HTR-8/SVneo (cell line): ENCODE results near the gene OTP.

Experiments
- DNase-seq: peaks from one replicate; pipeline ENCODE4 v3.0.0; 2011; ENCODE audit warnings: low spot score, mixed read lengths; ENCODE audit not compliant: insufficient read length
- FAIRE-seq: peaks from 2 replicates; lab custom pipeline; 2011; peaks lifted over from hg19 to GRCh38; lab: Jason Lieb, UNC

OTP gene

DNA sequence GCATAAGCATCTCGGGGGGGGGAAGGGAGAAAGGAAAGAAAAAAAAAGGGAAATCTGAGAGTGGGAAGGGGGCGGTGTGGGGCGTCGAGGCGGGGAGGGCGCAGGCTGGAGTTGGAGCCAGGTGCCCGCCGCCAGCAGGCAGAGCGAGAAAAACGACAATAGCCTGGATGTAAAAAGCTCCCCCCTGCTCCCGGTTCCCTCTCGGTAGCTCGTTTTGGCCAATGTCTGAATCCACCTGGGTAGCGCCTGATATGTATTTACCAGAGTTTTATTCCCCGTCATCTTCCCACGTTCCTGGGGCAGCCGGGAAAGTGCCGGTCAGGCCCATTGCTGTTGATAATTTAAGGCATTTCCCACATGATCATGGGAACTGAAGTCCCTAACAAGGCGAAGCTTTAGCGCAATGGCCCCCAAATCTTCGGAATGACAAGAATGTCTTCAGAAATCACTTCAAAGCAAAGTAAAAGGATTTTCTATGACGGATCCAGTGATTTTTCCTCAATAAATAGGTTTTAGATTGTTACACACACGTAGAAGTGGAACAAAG, 3.0 kb upstream of the OTP start:
- FAIRE-seq = no peak

DNA sequence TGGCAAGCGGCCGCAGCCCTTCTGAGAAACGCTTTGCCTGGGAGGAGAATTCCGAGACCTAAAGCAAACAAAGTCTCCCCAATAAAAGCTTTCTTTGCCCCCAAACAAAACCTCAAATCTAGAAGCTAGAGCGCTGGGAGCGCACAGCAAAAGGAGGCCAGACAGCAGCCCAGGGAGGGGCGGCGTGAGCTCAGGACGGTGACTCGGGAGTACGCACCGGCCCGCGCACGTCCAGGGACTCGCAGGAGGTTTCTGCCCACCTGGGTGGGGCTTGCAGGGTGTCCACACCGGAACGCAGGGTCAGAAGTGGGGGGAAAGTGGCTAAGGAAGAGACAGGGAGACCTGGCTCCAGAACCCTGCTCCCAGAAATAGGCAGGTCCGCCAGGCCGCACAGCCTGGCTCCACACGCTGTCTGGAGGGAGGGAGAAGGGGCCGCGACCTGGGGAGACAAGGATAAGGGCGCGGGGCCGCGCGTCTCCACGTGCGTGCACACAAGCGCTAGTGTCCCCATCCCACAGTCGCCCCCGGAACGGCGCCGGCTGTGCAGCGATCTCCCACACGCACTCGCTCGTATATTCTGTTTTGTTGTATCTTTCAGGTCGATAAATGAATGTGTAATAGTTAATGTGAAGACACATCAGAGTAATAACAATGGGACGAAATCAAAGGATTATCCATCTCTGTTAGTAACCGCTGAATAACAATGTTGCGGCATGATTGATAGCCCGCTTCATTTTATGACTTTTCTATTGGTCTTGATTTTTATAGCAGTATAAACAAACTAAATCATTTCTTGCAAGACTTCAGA, 2.3 kb upstream of the OTP start:
- no peak for FAIRE-seq
- DNase-seq = no peak

More for the DNA sequence above, 3.0 kb upstream of the OTP start:
- no peak for DNase-seq

GRCh38 chr5:77638763-77639671, 504 bp upstream of the OTP start:
- no peak for DNase-seq
- no peak for FAIRE-seq

- no peak for FAIRE-seq
- no peak for DNase-seq
Measured at GRCh38 chr5:77637170-77637997, 1.1 kb downstream of the OTP start.

- FAIRE-seq = no peak
- no peak for DNase-seq
Measured at GRCh38 chr5:77636641-77637169, 1.8 kb downstream of the OTP start.

- no peak for DNase-seq
- FAIRE-seq = no peak
Measured at GRCh38 chr5:77635917-77636640, 2.4 kb downstream of the OTP start.

DNA sequence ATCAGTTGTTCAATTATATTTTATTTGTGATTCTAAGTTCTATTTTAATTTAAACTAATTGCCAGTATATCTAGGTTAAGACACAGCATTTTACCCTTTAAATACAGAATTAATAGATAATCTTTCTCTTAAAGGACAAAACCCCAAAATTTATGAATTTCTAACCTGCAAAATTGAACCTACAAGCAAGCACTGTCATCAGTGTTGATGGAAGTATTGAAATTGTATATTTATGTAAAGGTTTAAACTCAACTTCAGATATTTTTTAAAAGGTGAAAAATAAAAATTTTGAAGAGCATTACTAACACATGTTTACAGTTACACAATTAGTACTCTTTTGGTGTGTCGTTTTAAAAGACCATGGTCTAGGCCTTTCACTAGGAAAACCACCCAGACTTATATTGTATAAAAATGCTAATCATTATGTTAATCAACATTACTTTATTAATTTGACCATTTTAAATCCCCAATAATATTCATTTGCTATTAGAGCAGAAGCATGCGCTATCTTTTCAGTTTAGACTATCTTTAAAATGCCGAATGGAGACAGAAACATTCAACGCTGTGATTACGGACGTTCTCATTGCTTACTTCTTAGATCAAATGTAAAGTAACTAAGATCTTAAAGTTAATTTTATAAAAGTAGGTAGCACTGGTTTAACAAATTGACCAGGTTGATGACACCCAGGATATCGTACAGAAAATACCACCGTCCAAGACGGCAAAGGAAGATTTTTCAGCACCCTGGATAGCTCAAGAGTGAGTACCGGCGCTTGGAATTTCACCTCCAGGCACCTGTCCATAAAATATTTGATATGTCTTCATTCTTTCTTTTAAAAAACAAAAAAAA, 3.2 kb downstream of the OTP start:
- DNase-seq = no peak

DNA sequence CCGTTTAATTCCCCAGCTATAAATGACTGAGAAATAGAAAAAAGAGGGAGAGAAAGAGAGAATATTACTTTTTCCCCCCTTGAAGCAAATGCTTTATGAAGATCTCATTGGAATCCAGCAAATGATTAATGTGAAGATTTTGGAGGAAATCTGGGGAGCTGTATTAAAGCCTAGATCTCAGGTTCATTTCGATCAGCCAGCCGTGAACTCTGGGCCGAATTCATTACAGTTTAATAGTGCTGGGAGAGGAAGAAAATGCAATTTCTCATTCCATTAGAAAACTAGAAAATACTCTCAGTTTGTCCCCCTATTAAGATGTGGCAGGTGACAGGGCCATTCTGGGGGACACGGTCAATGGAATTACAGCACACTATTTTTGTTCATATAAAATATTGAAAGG, 4.8 kb downstream of the OTP start:
- FAIRE-seq = no peak
- DNase-seq = no peak

More for the DNA sequence above, 3.2 kb downstream of the OTP start:
- no peak for FAIRE-seq

- FAIRE-seq = no peak
Measured at GRCh38 chr5:77633207-77633675, 5.3 kb downstream of the OTP start.

DNA sequence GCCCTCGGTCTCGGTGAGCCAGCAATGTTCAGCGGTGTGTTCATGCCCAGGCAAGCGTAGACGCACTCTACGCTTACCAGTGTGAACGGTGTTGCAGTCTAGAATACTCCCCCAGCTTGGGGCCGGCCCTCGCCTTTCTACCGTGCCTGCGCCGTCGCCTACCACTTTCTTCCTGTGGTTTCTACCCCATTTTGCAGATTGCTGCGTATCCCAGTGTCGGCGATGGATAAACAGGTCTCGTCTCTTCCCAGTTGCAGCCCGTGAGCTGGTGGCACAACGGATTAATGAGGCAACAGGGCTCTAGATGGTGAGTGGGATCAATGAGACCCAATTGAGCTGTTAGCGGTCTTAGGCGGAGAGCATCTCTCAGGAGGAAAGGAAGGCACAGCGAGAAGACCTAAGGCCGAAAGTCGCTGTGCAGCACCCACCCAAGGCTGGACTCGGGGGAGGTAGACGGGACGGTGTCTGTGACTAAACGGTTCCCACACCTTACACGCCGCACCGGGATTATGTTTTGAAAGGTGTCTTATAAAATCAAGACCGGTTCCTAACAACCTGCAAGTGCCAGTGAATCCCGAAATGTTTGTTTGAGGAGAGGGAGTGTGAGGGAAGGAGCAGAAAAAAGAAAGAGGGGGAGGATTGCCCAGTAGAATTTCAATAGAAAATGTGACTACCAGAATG, 5.8 kb downstream of the OTP start:
- DNase-seq = no peak
- no peak for FAIRE-seq

More at GRCh38 chr5:77633207-77633675, 5.3 kb downstream of the OTP start:
- no peak for DNase-seq

- FAIRE-seq (peak; percentile 86), DNase-seq (peak; percentile 70)
Measured at GRCh38 chr5:77630114-77630680, 8.3 kb downstream of the OTP start.

DNA sequence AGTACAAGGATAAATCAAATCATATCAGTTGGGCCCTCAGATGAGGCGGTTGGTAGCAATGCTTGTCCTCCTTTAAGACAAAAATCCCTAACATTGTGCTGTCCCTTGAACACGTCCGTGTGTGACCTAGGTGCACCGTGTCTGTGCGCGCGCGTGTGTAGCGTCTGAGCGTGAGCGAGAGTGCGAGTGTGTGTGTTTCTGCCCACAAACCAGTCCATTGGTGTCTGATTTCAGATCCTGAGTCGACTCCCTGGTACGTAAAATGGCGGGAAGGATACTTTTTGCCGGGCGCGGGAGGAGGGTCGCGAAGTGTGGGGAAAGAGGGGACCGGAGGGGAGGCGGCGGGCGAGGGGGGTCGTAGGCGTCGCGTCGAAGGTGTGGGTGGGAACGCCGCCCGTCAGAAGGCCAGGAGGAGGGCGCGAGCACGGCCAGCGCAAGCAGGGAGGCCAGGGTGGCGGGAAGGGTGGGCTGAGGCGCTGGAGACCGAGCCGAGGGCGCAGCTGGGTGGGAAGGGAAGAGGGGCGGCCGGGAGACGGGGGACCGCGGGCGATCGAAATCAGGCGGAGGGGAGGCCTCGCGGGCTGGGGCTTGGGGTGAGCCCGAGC, 8.9 kb downstream of the OTP start:
- FAIRE-seq (peak; percentile 44), DNase-seq (no peak)

GRCh38 chr5:77628840-77629508, 9.5 kb downstream of the OTP start:
- no peak for DNase-seq
- no peak for FAIRE-seq

DNA sequence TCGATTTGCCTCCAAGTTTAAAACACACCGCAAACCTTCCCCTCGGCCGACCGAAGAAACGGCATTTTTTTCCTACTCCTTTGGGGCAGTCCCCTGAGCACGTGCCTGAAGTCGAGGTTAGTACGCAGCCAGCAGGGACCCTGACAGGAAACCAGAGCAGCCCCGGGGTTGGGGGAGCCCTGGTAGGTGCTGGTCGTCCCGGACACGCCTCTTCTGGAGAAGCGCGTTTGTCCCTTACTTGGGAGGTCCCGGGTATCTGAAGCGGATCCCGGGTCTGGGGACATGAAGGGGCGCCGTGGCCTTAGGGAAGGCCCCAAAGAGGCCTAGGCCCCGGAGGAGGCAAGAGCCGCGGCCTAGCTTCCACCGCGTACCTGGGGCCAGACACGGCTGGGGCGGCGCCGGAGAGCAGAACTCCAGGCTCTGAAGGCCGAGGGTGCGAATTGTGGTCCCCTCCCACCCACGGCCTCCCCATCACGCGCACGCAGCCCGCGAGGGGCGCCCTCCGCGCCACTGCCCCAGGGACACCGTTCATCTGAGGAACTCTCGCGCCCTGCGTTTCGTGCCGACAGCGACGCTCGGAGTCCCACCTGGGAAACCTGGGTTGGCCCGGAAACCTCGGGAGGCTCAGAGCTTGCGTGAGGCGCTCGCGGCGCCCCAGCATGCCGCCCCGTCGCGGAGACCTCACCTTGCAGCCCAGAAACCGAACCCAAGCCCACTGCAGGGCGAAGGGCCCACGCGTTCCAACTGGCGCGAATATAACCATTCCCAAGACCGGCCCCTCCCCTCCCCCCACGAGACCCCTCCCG, 10.4 kb downstream of the OTP start:
- FAIRE-seq (no peak), DNase-seq (no peak)

DNA sequence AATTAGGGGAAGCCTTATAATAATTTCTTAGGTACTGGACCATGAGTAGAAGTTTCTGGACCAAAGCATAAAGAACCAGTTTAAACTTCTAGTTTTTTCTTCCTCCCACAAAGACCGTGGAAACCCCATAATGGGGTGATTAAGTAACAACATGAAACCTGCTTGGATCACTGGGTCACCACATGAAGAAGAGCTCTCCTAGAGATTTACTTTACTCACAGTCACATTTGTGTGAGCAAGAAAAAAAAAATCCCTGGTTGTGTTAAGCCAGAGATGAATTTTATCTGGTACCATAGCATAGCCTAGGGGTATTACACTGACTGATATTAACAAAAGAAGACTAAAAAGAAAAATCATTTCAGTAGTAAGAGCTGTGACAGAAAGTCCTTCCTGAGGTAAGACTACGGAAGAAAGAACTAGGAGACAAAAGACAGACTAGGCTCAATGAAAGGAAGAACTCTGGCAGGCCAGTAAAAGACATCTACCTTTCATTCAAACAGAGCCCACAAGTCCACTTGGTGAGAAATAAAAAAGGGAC, 15.2 kb downstream of the OTP start:
- FAIRE-seq (no peak), DNase-seq (no peak)
